HFF-Myc (cell line): Measurements from ENCODE around the gene LUZP2.

Source experiments
- DNase-seq: peaks from one replicate; pipeline ENCODE4 v3.0.0-alpha.2; 2011; ENCODE audit warnings: low read depth; ENCODE audit errors: extremely low read depth
- H3K4me3 ChIP-seq: replicated peaks from 2 replicates; pipeline ENCODE4 v1.5.1; 2011; ENCODE audit warnings: low read depth, mild to moderate bottlenecking, control low read depth, low read length
- CTCF ChIP-seq: IDR thresholded peaks from 2 replicates; pipeline ENCODE4 v1.5.1; 2012; ENCODE audit warnings: mild to moderate bottlenecking, low read depth, low read length, control low read depth; ENCODE audit errors: missing control alignments

LUZP2 gene

GRCh38 chr11:24496736-24497725 is at the start of gene LUZP2:
TSS of gene LUZP2 (plus strand) at chr11:24497053.
- H3K4me3 ChIP-seq, result peak within 1 kb of the TSS; percentile 33
- DNase-seq, result no peak
- no peak for TF ChIP-seq CTCF

GRCh38 chr11:24453129-24453718 is 43.6 kb upstream of the LUZP2 start:
- H3K4me3 ChIP-seq, result no peak overlapping the region
- no peak for TF ChIP-seq CTCF
- DNase-seq, result no peak

- no peak for TF ChIP-seq CTCF
- H3K4me3 ChIP-seq, result no peak overlapping the region
- DNase-seq, result no peak
These were observed 38.9 kb upstream of the LUZP2 start for GRCh38 chr11:24457985-24458384.

GRCh38 chr11:24470431-24470830 is 26.4 kb upstream of the LUZP2 start:
- no peak for TF ChIP-seq CTCF
- DNase-seq, result no peak
- no peak overlapping the region for H3K4me3 ChIP-seq

GRCh38 chr11:24471084-24471483 is 25.8 kb upstream of the LUZP2 start:
- DNase-seq, result no peak
- no peak for TF ChIP-seq CTCF

GRCh38 chr11:24478718-24479117 is 18.1 kb upstream of the LUZP2 start:
- no peak for DNase-seq

More at GRCh38 chr11:24471084-24471483, 25.8 kb upstream of the LUZP2 start:
- H3K4me3 ChIP-seq, result no peak overlapping the region

More at GRCh38 chr11:24478718-24479117, 18.1 kb upstream of the LUZP2 start:
- no peak for TF ChIP-seq CTCF
- no peak overlapping the region for H3K4me3 ChIP-seq
